Mesendoderm (in vitro differentiated cells): Measurements from ENCODE around the gene ZNF441.

Source experiments
- DNase-seq: peaks from one replicate; pipeline ENCODE4 v3.0.0; 2013
- H2AK5ac ChIP-seq: 2 replicates; pipeline ENCODE4 v1.6.1; 2013; ENCODE audit warnings: low read length, inconsistent platforms
- H2BK120ac ChIP-seq: 2 replicates; pipeline ENCODE4 v1.6.1; 2013; ENCODE audit warnings: low read depth, mild to moderate bottlenecking, low read length, moderate library complexity, mixed read lengths
- H2BK15ac ChIP-seq: replicated peaks from 2 replicates; pipeline ENCODE4 v1.6.1; 2013; ENCODE audit warnings: low read depth, mild to moderate bottlenecking, moderate library complexity
- H2BK5ac ChIP-seq: 2 replicates; pipeline ENCODE4 v1.6.1; 2013; ENCODE audit warnings: low read length, inconsistent platforms
- H3K18ac ChIP-seq: 2 replicates; pipeline ENCODE4 v1.6.1; 2013; ENCODE audit warnings: mild to moderate bottlenecking, low read length, mixed read lengths
- H3K23ac ChIP-seq: one replicate; pipeline ENCODE4 v1.6.1; 2013; ENCODE audit warnings: low read length
- H3K27ac ChIP-seq: 2 replicates; pipeline ENCODE4 v1.5.1; 2013; ENCODE audit warnings: low read depth, mild to moderate bottlenecking, inconsistent platforms, low read length, moderate library complexity
- H3K27me3 ChIP-seq: 2 replicates; pipeline ENCODE4 v1.6.1; 2013; ENCODE audit warnings: low read length, control low read depth, mild to moderate bottlenecking, inconsistent platforms; ENCODE audit not compliant: insufficient read depth, poor library complexity
- H3K36me3 ChIP-seq: 2 replicates; pipeline ENCODE4 v1.6.1; 2013; ENCODE audit warnings: low read length, inconsistent platforms; ENCODE audit not compliant: control insufficient read depth, insufficient read depth
- H3K4ac ChIP-seq: one replicate; pipeline ENCODE4 v1.6.1; 2013; ENCODE audit warnings: low read depth, mild to moderate bottlenecking, low read length, moderate library complexity
- H3K4me1 ChIP-seq: 2 replicates; pipeline ENCODE4 v1.6.1; 2013; ENCODE audit warnings: low read depth, low read length, inconsistent platforms; ENCODE audit not compliant: control insufficient read depth
- H3K4me2 ChIP-seq: 2 replicates; pipeline ENCODE4 v1.6.1; 2013; ENCODE audit warnings: low read length
- H3K4me3 ChIP-seq: 2 replicates; pipeline ENCODE4 v1.5.1; 2013; ENCODE audit warnings: mild to moderate bottlenecking, low read length
- H3K56ac ChIP-seq: one replicate; pipeline ENCODE4 v1.6.1; 2013; ENCODE audit warnings: low read length
- H3K79me1 ChIP-seq: 2 replicates; pipeline ENCODE4 v1.6.1; 2013; ENCODE audit warnings: low read length, inconsistent platforms
- H3K79me2 ChIP-seq: 2 replicates; pipeline ENCODE4 v1.6.1; 2013; ENCODE audit warnings: mild to moderate bottlenecking, low read length; ENCODE audit not compliant: control insufficient read depth, insufficient read depth
- H3K9ac ChIP-seq: 2 replicates; pipeline ENCODE4 v1.6.1; 2013; ENCODE audit warnings: low read length, inconsistent platforms
- H4K5ac ChIP-seq: one replicate; pipeline ENCODE4 v1.6.1; 2013; ENCODE audit warnings: low read length
- H4K8ac ChIP-seq: one replicate; pipeline ENCODE4 v1.6.1; 2013; ENCODE audit warnings: low read depth, mild to moderate bottlenecking, control low read depth, low read length, moderate library complexity
- WGBS: extraction: QIAGEN DNeasy Blood & Tissue Kit; methylation state at CpG from one replicate; pipeline ENCODE4 v1.1.7; 2013; ENCODE audit warnings: low lambda C conversion rate, missing lambda C conversion rate; ENCODE audit not compliant: insufficient coverage; ENCODE audit errors: extremely low coverage; 5-methylcytosine and 5-hydroxymethylcytosine counted together

The ZNF441 gene

GRCh38 chr19:11749751-11750150 is 17.0 kb upstream of the ZNF441 start:
- Histone ChIP-seq H4K8ac (no peak overlapping the region), H2BK5ac (no peak overlapping the region), H3K36me3 (no peaks in the 10 kb centered on the region), H3K27me3 (no peaks in the 10 kb centered on the region), H2BK120ac (no peak overlapping the region), H3K23ac (no peak overlapping the region), H3K27ac (no peak overlapping the region), H3K4me1 (no peaks in the 10 kb centered on the region), H3K4me2 (no peak overlapping the region), H3K79me2 (no peaks in the 10 kb centered on the region), H3K18ac (no peak overlapping the region), H3K4ac (no peak overlapping the region), H3K4me3 (no peak overlapping the region), H2BK15ac (no peak overlapping the region), H4K5ac (no peak overlapping the region), H3K56ac (no peak overlapping the region), H2AK5ac (no peak overlapping the region), H3K79me1 (no peaks in the 10 kb centered on the region), H3K9ac (no peak overlapping the region)
- no peak for DNase-seq
- no CpG with 5 or more reads among the region's 2 CpGs for WGBS

- no peak overlapping the region for H2BK5ac ChIP-seq
- H3K18ac ChIP-seq, result no peak overlapping the region
- no peak overlapping the region for H2AK5ac ChIP-seq
- H3K27me3 ChIP-seq, result no peaks in the 10 kb centered on the region
- no peak overlapping the region for H3K4ac ChIP-seq
- no peak overlapping the region for H3K4me2 ChIP-seq
- H2BK15ac ChIP-seq, result no peak overlapping the region
- H4K8ac ChIP-seq, result no peak overlapping the region
- H3K9ac ChIP-seq, result no peak overlapping the region
- no peak overlapping the region for H4K5ac ChIP-seq
- H3K79me1 ChIP-seq, result no peaks in the 10 kb centered on the region
- H3K4me1 ChIP-seq, result no peaks in the 10 kb centered on the region
- H3K56ac ChIP-seq, result no peak overlapping the region
- no peak for DNase-seq
- H2BK120ac ChIP-seq, result no peak overlapping the region
- H3K23ac ChIP-seq, result no peak overlapping the region
- no peak overlapping the region for H3K4me3 ChIP-seq
- no peaks in the 10 kb centered on the region for H3K79me2 ChIP-seq
- no peaks in the 10 kb centered on the region for H3K36me3 ChIP-seq
- H3K27ac ChIP-seq, result no peak overlapping the region
- WGBS, result no CpG with 5 or more reads among the region's 2 CpGs
Measured at GRCh38 chr19:11752244-11752736, 14.5 kb upstream of the ZNF441 start.

GRCh38 chr19:11754663-11755062 is 12.1 kb upstream of the ZNF441 start:
- H3K4me2 ChIP-seq, result no peak overlapping the region
- H3K4me3 ChIP-seq, result no peak overlapping the region
- no peaks in the 10 kb centered on the region for H3K4me1 ChIP-seq
- no peak for DNase-seq
- H4K5ac ChIP-seq, result no peak overlapping the region
- no peak overlapping the region for H2BK15ac ChIP-seq
- no peak overlapping the region for H3K18ac ChIP-seq
- H3K23ac ChIP-seq, result no peak overlapping the region
- no peaks in the 10 kb centered on the region for H3K36me3 ChIP-seq
- WGBS, result no CpG with 5 or more reads among the region's 4 CpGs
- H2BK5ac ChIP-seq, result no peak overlapping the region
- no peak overlapping the region for H3K56ac ChIP-seq
- no peak overlapping the region for H2AK5ac ChIP-seq
- H2BK120ac ChIP-seq, result no peak overlapping the region
- no peak overlapping the region for H3K9ac ChIP-seq
- H3K4ac ChIP-seq, result no peak overlapping the region
- no peaks in the 10 kb centered on the region for H3K79me2 ChIP-seq
- H3K27ac ChIP-seq, result no peak overlapping the region
- no peaks in the 10 kb centered on the region for H3K79me1 ChIP-seq
- no peak overlapping the region for H4K8ac ChIP-seq
- no peaks in the 10 kb centered on the region for H3K27me3 ChIP-seq

- Histone ChIP-seq H2BK120ac (no peak overlapping the region), H2AK5ac (no peak overlapping the region), H3K9ac (no peak overlapping the region), H3K4me2 (no peak overlapping the region), H3K79me1 (no peaks in the 10 kb centered on the region), H3K4ac (no peak overlapping the region), H2BK15ac (no peak overlapping the region), H3K4me1 (no peaks in the 10 kb centered on the region), H3K56ac (no peak overlapping the region), H3K27me3 (no peaks in the 10 kb centered on the region), H3K4me3 (no peak overlapping the region), H3K23ac (no peak overlapping the region), H3K27ac (no peak overlapping the region), H4K5ac (no peak overlapping the region), H3K36me3 (no peaks in the 10 kb centered on the region), H3K79me2 (no peaks in the 10 kb centered on the region), H3K18ac (no peak overlapping the region), H2BK5ac (no peak overlapping the region), H4K8ac (no peak overlapping the region)
- DNase-seq, result no peak
- WGBS, result no CpG with 5 or more reads among the region's 1 CpG
Measured at GRCh38 chr19:11756965-11757364, 9.8 kb upstream of the ZNF441 start.

GRCh38 chr19:11759805-11760204 is 7.0 kb upstream of the ZNF441 start:
- H3K4me2 ChIP-seq, result no peak overlapping the region
- no peaks in the 10 kb centered on the region for H3K79me2 ChIP-seq
- H2AK5ac ChIP-seq, result no peak overlapping the region
- no peaks in the 10 kb centered on the region for H3K36me3 ChIP-seq
- H3K18ac ChIP-seq, result no peak overlapping the region
- H3K27ac ChIP-seq, result no peak overlapping the region
- no peak overlapping the region for H4K8ac ChIP-seq
- H4K5ac ChIP-seq, result no peak overlapping the region
- H3K56ac ChIP-seq, result no peak overlapping the region
- no peak overlapping the region for H3K9ac ChIP-seq
- no peak for DNase-seq
- no peaks in the 10 kb centered on the region for H3K79me1 ChIP-seq
- no peaks in the 10 kb centered on the region for H3K27me3 ChIP-seq
- H2BK120ac ChIP-seq, result no peak overlapping the region
- no peak overlapping the region for H2BK15ac ChIP-seq
- no peak overlapping the region for H3K4ac ChIP-seq
- WGBS, result no CpG with 5 or more reads among the region's 7 CpGs
- no peak overlapping the region for H3K4me3 ChIP-seq
- no peak overlapping the region for H3K23ac ChIP-seq
- no peak overlapping the region for H2BK5ac ChIP-seq
- H3K4me1 ChIP-seq, result no peaks in the 10 kb centered on the region

GRCh38 chr19:11763117-11763516 is 3.7 kb upstream of the ZNF441 start:
- Histone ChIP-seq H3K9ac (no peak overlapping the region), H3K56ac (no peak overlapping the region), H3K79me1 (no peaks in the 10 kb centered on the region), H3K4me3 (no peak overlapping the region), H3K4me2 (no peak overlapping the region), H4K5ac (no peak overlapping the region), H2BK120ac (no peak overlapping the region), H4K8ac (no peak overlapping the region), H2BK15ac (no peak overlapping the region), H3K79me2 (no peaks in the 10 kb centered on the region), H2AK5ac (no peak overlapping the region), H2BK5ac (no peak overlapping the region), H3K36me3 (no peaks in the 10 kb centered on the region), H3K4me1 (no peaks in the 10 kb centered on the region), H3K23ac (no peak overlapping the region), H3K4ac (no peak overlapping the region), H3K18ac (no peak overlapping the region), H3K27ac (no peak overlapping the region), H3K27me3 (peaks cover 2% of the 10 kb centered on the region)
- DNase-seq, result no peak
- WGBS, result no CpG with 5 or more reads among the region's 3 CpGs
